BLaER1 (cell line): ENCODE measurements around the gene NUDT17.

Experiments used
- H3K27ac ChIP-seq: shearing (Covaris generic); formaldehyde crosslinking; 2 replicates; pipeline ENCODE4 v1.8.1; 2022
- H3K27me3 ChIP-seq: shearing (Covaris generic); formaldehyde crosslinking; 2 replicates; pipeline ENCODE4 v1.8.1; 2022
- H3K36me3 ChIP-seq: shearing (Covaris generic); formaldehyde crosslinking; 2 replicates; pipeline ENCODE4 v1.8.1; 2022
- H3K4me1 ChIP-seq: shearing (Covaris generic); formaldehyde crosslinking; 2 replicates; pipeline ENCODE4 v1.8.1; 2022
- H3K4me2 ChIP-seq: shearing (Covaris generic); formaldehyde crosslinking; 2 replicates; pipeline ENCODE4 v1.8.1; 2022
- H3K4me3 ChIP-seq: shearing (Covaris generic); formaldehyde crosslinking; 2 replicates; pipeline ENCODE4 v1.8.1; 2022
- H3K9ac ChIP-seq: shearing (Covaris generic); formaldehyde crosslinking; 2 replicates; pipeline ENCODE4 v1.8.1; 2022
- H3K9me3 ChIP-seq: shearing (Covaris generic); formaldehyde crosslinking; 2 replicates; pipeline ENCODE4 v1.8.1; 2022
- H4K20me1 ChIP-seq: shearing (Covaris generic); formaldehyde crosslinking; 2 replicates; pipeline ENCODE4 v1.8.1; 2022
- Cebpa-rat ChIP-seq: shearing (Covaris generic); IDR thresholded peaks from 2 replicates; pipeline ENCODE4 v1.8.1; 2022

NUDT17 gene

GRCh38 chr1:145871994-145872924 is 26.8 kb downstream of the NUDT17 start:
- H3K27ac ChIP-seq = peak overlapping the region; percentile 63
- peak overlapping the region; percentile 74 for H3K9ac ChIP-seq
- H4K20me1 ChIP-seq = no peaks in the 10 kb centered on the region
- H3K4me3 ChIP-seq = peak overlapping the region; percentile 58
- H3K4me1 ChIP-seq = peaks cover 21% of the 10 kb centered on the region
- H3K36me3 ChIP-seq = no peaks in the 10 kb centered on the region
- H3K4me2 ChIP-seq = peak overlapping the region; percentile 95
- no peak for TF ChIP-seq Cebpa-rat
- peaks cover 28% of the 10 kb centered on the region for H3K27me3 ChIP-seq
- no peaks in the 10 kb centered on the region for H3K9me3 ChIP-seq

- Histone ChIP-seq H3K9ac (no peak overlapping the region), H3K4me1 (peaks cover 21% of the 10 kb centered on the region), H4K20me1 (no peaks in the 10 kb centered on the region), H3K4me2 (no peak overlapping the region), H3K36me3 (no peaks in the 10 kb centered on the region), H3K9me3 (no peaks in the 10 kb centered on the region), H3K4me3 (no peak overlapping the region), H3K27ac (no peak overlapping the region), H3K27me3 (peaks cover 28% of the 10 kb centered on the region)
- no peak for TF ChIP-seq Cebpa-rat
Measured at GRCh38 chr1:145874646-145875045, 29.2 kb downstream of the NUDT17 start.

- Histone ChIP-seq H3K4me2 (no peak overlapping the region), H3K9me3 (no peaks in the 10 kb centered on the region), H3K27ac (no peak overlapping the region), H3K36me3 (no peaks in the 10 kb centered on the region), H3K27me3 (peaks cover 9% of the 10 kb centered on the region; the same call in 1 of the 2 replicates), H3K4me3 (no peak overlapping the region), H3K9ac (no peak overlapping the region), H3K4me1 (peaks cover 2% of the 10 kb centered on the region; the same call in 1 of the 2 replicates), H4K20me1 (no peaks in the 10 kb centered on the region)
- TF ChIP-seq Cebpa-rat = no peak
Measured at GRCh38 chr1:145877923-145878486, 32.6 kb downstream of the NUDT17 start.

DNA sequence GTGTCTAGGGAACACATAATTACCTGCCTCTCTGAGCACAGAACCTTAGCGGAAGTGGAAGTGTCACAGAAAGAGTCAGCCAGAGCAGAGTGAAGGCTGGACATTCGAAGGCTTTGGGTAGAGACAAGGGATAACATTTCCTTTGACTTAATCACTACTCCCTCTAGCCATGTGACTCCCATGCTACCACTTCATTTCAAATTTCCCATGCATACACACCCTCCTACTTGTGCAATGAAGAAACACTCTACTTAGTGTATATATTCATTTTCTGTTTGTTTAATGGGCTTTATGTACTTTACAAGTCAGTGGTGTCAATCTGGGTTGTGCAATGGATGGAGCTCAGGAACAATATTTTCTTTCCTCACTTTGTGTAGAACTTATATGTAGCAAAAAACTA is 33.3 kb downstream of the NUDT17 start:
- H3K4me2 ChIP-seq = no peak overlapping the region
- TF ChIP-seq Cebpa-rat = no peak

GRCh38 chr1:145879775-145880174 is 34.3 kb downstream of the NUDT17 start:
- no peak for TF ChIP-seq Cebpa-rat

More for the DNA sequence above, 33.3 kb downstream of the NUDT17 start:
- H3K4me3 ChIP-seq = no peak overlapping the region
- H4K20me1 ChIP-seq = no peaks in the 10 kb centered on the region
- no peaks in the 10 kb centered on the region for H3K9me3 ChIP-seq
- no peak overlapping the region for H3K9ac ChIP-seq
- H3K36me3 ChIP-seq = no peaks in the 10 kb centered on the region
- no peak overlapping the region for H3K27ac ChIP-seq
- H3K27me3 ChIP-seq = peaks cover 2% of the 10 kb centered on the region; the same call in 1 of the 2 replicates
- no peaks in the 10 kb centered on the region for H3K4me1 ChIP-seq

GRCh38 chr1:145884675-145885074 is 39.2 kb downstream of the NUDT17 start:
- no peak overlapping the region for H3K4me2 ChIP-seq
- no peak overlapping the region for H3K27ac ChIP-seq
- no peak overlapping the region for H3K9ac ChIP-seq

More at GRCh38 chr1:145879775-145880174, 34.3 kb downstream of the NUDT17 start:
- H3K4me3 ChIP-seq = no peak overlapping the region
- H3K4me2 ChIP-seq = no peak overlapping the region
- no peaks in the 10 kb centered on the region for H3K9me3 ChIP-seq
- no peaks in the 10 kb centered on the region for H3K4me1 ChIP-seq
- no peaks in the 10 kb centered on the region for H3K36me3 ChIP-seq
- no peaks in the 10 kb centered on the region for H4K20me1 ChIP-seq
- H3K27ac ChIP-seq = no peak overlapping the region
- H3K9ac ChIP-seq = no peak overlapping the region
- H3K27me3 ChIP-seq = peaks cover 1% of the 10 kb centered on the region

GRCh38 chr1:145885738-145886287 is 40.4 kb downstream of the NUDT17 start, which contains the start of gene ANKRD35:
TSS of gene ANKRD35 (minus strand) at chr1:145885866. CDS start at chr1:145885758, 108 bp downstream.
- no peak for TF ChIP-seq Cebpa-rat
- H3K4me3 ChIP-seq = peak within 1 kb of the TSS; percentile 67

More at GRCh38 chr1:145884675-145885074, 39.2 kb downstream of the NUDT17 start:
- peaks cover 8% of the 10 kb centered on the region; the same call in 1 of the 2 replicates for H3K4me1 ChIP-seq
- H3K9me3 ChIP-seq = no peaks in the 10 kb centered on the region
- no peak for TF ChIP-seq Cebpa-rat
- no peaks in the 10 kb centered on the region for H3K36me3 ChIP-seq
- H4K20me1 ChIP-seq = no peaks in the 10 kb centered on the region
- no peak overlapping the region for H3K4me3 ChIP-seq
- H3K27me3 ChIP-seq = peaks cover 9% of the 10 kb centered on the region

DNA sequence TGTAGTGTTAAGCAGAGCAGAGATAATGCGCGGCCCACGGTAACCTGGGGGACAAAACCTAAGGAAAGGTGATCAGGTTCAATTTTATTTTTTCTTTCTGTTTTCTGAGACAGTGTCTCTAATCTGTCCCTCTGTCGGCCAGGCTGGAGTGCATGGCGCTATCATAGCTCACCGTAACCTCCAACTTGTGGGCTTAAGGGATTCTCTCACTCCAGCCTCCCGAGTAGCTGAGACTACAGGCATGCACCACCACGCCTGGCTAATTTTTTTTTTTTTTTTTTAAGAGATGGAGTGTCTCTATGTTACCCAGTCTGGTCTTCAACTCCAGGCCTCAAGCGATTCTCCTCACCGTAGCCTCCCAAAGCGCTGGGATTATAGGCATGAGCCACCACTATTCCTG is 41.0 kb downstream of the NUDT17 start:
- no peak for TF ChIP-seq Cebpa-rat
- peak overlapping the region; percentile 88 for H3K4me2 ChIP-seq

More at GRCh38 chr1:145885738-145886287, 40.4 kb downstream of the NUDT17 start, which contains the start of gene ANKRD35:
- no peak within 1 kb of the TSS for H3K9ac ChIP-seq
- H3K27me3 ChIP-seq = peaks cover 9% of the 10 kb centered on the region
- H3K9me3 ChIP-seq = no peaks in the 10 kb centered on the region
- peak within 1 kb of the TSS; percentile 88 for H3K4me2 ChIP-seq
- H3K4me1 ChIP-seq = peaks cover 8% of the 10 kb centered on the region; the same call in 1 of the 2 replicates
- H3K27ac ChIP-seq = no peak within 1 kb of the TSS
- no peaks in the 10 kb centered on the region for H4K20me1 ChIP-seq
- H3K36me3 ChIP-seq = no peaks in the 10 kb centered on the region

GRCh38 chr1:145886816-145887215 is 41.4 kb downstream of the NUDT17 start:
- peaks cover 9% of the 10 kb centered on the region for H3K27me3 ChIP-seq
- H4K20me1 ChIP-seq = no peaks in the 10 kb centered on the region
- H3K9ac ChIP-seq = no peak overlapping the region
- no peak overlapping the region for H3K4me3 ChIP-seq
- no peak overlapping the region for H3K4me2 ChIP-seq
- no peaks in the 10 kb centered on the region for H3K9me3 ChIP-seq
- H3K27ac ChIP-seq = no peak overlapping the region
- H3K36me3 ChIP-seq = no peaks in the 10 kb centered on the region
- no peak for TF ChIP-seq Cebpa-rat
- H3K4me1 ChIP-seq = peaks cover 12% of the 10 kb centered on the region

More for the DNA sequence above, 41.0 kb downstream of the NUDT17 start:
- H3K9ac ChIP-seq = no peak overlapping the region
- no peaks in the 10 kb centered on the region for H4K20me1 ChIP-seq
- H3K27me3 ChIP-seq = peaks cover 9% of the 10 kb centered on the region
- peaks cover 8% of the 10 kb centered on the region; the same call in 1 of the 2 replicates for H3K4me1 ChIP-seq
- no peak overlapping the region for H3K27ac ChIP-seq
- H3K9me3 ChIP-seq = no peaks in the 10 kb centered on the region
- no peaks in the 10 kb centered on the region for H3K36me3 ChIP-seq
- peak overlapping the region; percentile 67 for H3K4me3 ChIP-seq

- Histone ChIP-seq H3K4me2 (no peak overlapping the region), H3K9ac (no peak overlapping the region), H4K20me1 (no peaks in the 10 kb centered on the region), H3K4me1 (peaks cover 18% of the 10 kb centered on the region), H3K4me3 (no peak overlapping the region), H3K27ac (no peak overlapping the region), H3K36me3 (no peaks in the 10 kb centered on the region), H3K27me3 (peaks cover 9% of the 10 kb centered on the region), H3K9me3 (no peaks in the 10 kb centered on the region)
- no peak for TF ChIP-seq Cebpa-rat
Measured at GRCh38 chr1:145887631-145888030, 42.2 kb downstream of the NUDT17 start.
